Measurements from ENCODE around the gene FAM50A.

FAM50A gene

DNA sequence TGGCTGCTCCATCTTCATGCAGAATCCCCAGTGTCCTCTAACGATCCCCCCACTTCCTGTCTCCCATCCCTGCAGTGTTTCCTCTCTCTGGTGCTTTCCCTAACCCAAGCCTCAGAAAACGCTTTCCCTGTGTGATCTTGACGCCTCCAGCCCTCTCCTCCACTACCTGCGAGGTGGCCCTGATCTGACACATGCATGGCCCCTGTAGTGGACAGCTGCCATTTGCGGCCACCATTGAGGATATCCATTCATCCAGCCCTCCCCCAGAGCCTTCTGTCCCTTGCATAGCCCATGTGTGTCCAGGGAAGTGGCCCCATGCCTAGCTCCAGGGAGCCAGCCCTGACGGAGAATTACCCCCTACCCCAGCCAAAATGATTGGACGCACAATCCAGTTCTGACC is 39.4 kb downstream of the FAM50A start:
- no peak overlapping the region for H3K27ac ChIP-seq
- no peak for TF ChIP-seq CTCF (conservative IDR thresholded peaks at IDR 0.05)

GRCh38 chrX:154484255-154485149 is 40.6 kb downstream of the FAM50A start:
- no peak for TF ChIP-seq CTCF (conservative IDR thresholded peaks at IDR 0.05)
- TF ChIP-seq ZFX (IDR thresholded peaks at IDR 0.05): no peak

DNA sequence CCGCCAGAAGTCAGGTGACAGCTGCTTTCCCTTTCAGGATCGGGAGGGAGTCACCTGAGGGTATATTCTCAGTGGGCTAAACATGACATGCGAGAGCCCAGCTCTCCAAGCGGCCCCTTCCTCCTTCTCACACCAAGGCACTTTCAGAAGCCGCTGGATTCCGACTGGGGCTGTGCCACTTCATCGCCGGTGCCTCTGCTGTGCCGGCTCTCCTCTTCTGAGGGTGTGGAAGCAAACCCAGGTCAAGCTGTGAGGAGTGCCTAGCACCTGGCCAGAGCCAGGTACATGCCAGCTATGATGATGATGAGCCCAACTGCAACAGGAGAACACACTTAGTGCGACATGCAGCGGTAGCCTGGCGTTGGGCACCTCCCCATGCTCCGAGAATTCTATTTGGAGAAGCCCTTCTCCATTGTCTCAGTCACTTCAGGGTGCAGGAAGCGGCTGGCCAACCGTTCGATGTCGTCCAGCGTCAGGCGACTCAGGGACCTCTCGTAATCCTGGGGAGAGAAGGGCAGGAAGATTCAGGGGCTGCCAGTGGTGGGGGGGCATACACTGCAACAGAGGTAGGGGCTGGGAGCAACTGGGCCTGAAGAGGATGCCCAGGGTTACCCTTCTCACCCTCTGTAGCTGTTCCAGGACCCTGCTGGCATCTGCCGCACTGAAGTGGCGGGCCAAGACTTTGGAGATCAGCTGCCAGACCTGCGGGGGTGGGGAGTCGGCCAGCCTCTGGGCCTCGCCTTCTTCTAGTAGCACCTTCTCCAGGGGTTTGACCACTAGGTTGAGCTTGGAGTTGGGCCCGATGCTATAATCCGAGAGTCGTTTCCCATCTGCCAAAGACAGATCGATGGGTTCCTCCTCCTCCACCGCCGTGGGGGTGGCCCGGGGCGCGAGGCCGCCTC is 41.5 kb downstream of the FAM50A start:
- TF ChIP-seq ZFX (IDR thresholded peaks at IDR 0.05): no peak
- no peak for TF ChIP-seq CTCF (conservative IDR thresholded peaks at IDR 0.05)
- peak overlapping the region; percentile 99 for H3K27ac ChIP-seq

More at GRCh38 chrX:154484255-154485149, 40.6 kb downstream of the FAM50A start:
- H3K27ac ChIP-seq: no peak overlapping the region; the same call in 1 of the 2 replicates

GRCh38 chrX:154486052-154486395 is 42.1 kb downstream of the FAM50A start:
- TF ChIP-seq CTCF (conservative IDR thresholded peaks at IDR 0.05): no peak
- peak; percentile 72 for TF ChIP-seq ZFX (IDR thresholded peaks at IDR 0.05)
- peak overlapping the region; percentile 99 for H3K27ac ChIP-seq

GRCh38 chrX:154486396-154487207 is 42.7 kb downstream of the FAM50A start, which contains the start of gene UBL4A:
Gene UBL4A, minus strand, starts transcription at chrX:154486615. Its CDS starts 31 bp downstream, at chrX:154486584.
- TF ChIP-seq ZFX (IDR thresholded peaks at IDR 0.05): peak; percentile 54; the same call in 1 of the 2 replicates
- no peak for TF ChIP-seq CTCF (conservative IDR thresholded peaks at IDR 0.05)
- peak within 1 kb of the TSS; percentile 99 for H3K27ac ChIP-seq

GRCh38 chrX:154487518-154488290 is 43.8 kb downstream of the FAM50A start:
- H3K27ac ChIP-seq: peak overlapping the region; percentile 99; the same call in 1 of the 2 replicates
- TF ChIP-seq ZFX (IDR thresholded peaks at IDR 0.05) (no peak), CTCF (conservative IDR thresholded peaks at IDR 0.05) (no peak)
